Measurements from ENCODE around the gene PTPRD. TPM values are rescaled to one million over a fixed set of nuclear protein-coding genes. Genes with fewer than 3 reads are reported as not detected.

The PTPRD gene
- total RNA-seq, 1 donor from 2014 or later, result 30.8 TPM

- H3K9me3 ChIP-seq, result no peaks in the 10 kb centered on the region
- no peaks in the 10 kb centered on the region for H3K4me1 ChIP-seq
- no peaks in the 10 kb centered on the region for H3K27me3 ChIP-seq
- no peaks in the 10 kb centered on the region for H3K36me3 ChIP-seq
- H3K4me3 ChIP-seq, result no peak overlapping the region
- TF ChIP-seq CTCF (IDR thresholded peaks at IDR 0.05), result no peak
- ATAC-seq (peak; percentile 61), DNase-seq (no peak)
- H3K27ac ChIP-seq, result no peak overlapping the region
- intact Hi-C loops (cut with DNase I), result no loop called here
Measured at GRCh38 chr9:8961186-8961851, 1651.5 kb downstream of the PTPRD start.

- Histone ChIP-seq H3K27ac (no peak overlapping the region), H3K27me3 (no peaks in the 10 kb centered on the region), H3K9me3 (no peaks in the 10 kb centered on the region), H3K36me3 (no peaks in the 10 kb centered on the region), H3K4me3 (no peak overlapping the region), H3K4me1 (no peaks in the 10 kb centered on the region)
- DNase-seq (no peak), ATAC-seq (no peak)
- intact Hi-C loops (cut with DNase I), result no loop called here
- no peak for TF ChIP-seq CTCF (IDR thresholded peaks at IDR 0.05)
Measured at GRCh38 chr9:8960254-8960653, 1652.5 kb downstream of the PTPRD start.

- no peak for ATAC-seq
- no peak for DNase-seq
Measured at GRCh38 chr9:8958358-8958757, 1654.4 kb downstream of the PTPRD start.

GRCh38 chr9:8955315-8955714 lies 1657.5 kb downstream of the PTPRD start:
- ATAC-seq, result no peak
- Histone ChIP-seq H3K4me3 (no peak overlapping the region), H3K9me3 (no peaks in the 10 kb centered on the region), H3K36me3 (no peaks in the 10 kb centered on the region), H3K27ac (no peak overlapping the region), H3K4me1 (no peaks in the 10 kb centered on the region), H3K27me3 (no peaks in the 10 kb centered on the region)
- intact Hi-C loops (cut with DNase I), result no loop called here
- no peak for DNase-seq
- TF ChIP-seq CTCF (IDR thresholded peaks at IDR 0.05), result no peak

More at GRCh38 chr9:8958358-8958757, 1654.4 kb downstream of the PTPRD start:
- no peak for TF ChIP-seq CTCF (IDR thresholded peaks at IDR 0.05)
- H3K36me3 ChIP-seq, result no peaks in the 10 kb centered on the region
- no peaks in the 10 kb centered on the region for H3K9me3 ChIP-seq
- H3K4me3 ChIP-seq, result no peak overlapping the region
- H3K27me3 ChIP-seq, result no peaks in the 10 kb centered on the region
- no peaks in the 10 kb centered on the region for H3K4me1 ChIP-seq
- no peak overlapping the region for H3K27ac ChIP-seq
- intact Hi-C loops (cut with DNase I), result no loop called here

- DNase-seq (no peak), ATAC-seq (no peak)
- H3K9me3 ChIP-seq, result no peaks in the 10 kb centered on the region
- intact Hi-C loops (cut with DNase I), result no loop called here
- H3K36me3 ChIP-seq, result no peaks in the 10 kb centered on the region
- TF ChIP-seq CTCF (IDR thresholded peaks at IDR 0.05), result no peak
- no peak overlapping the region for H3K27ac ChIP-seq
- no peak overlapping the region for H3K4me3 ChIP-seq
- no peaks in the 10 kb centered on the region for H3K4me1 ChIP-seq
- H3K27me3 ChIP-seq, result no peaks in the 10 kb centered on the region
Measured at GRCh38 chr9:8946461-8946860, 1666.3 kb downstream of the PTPRD start.

GRCh38 chr9:8943392-8943791 lies 1669.4 kb downstream of the PTPRD start:
- Histone ChIP-seq H3K4me1 (no peaks in the 10 kb centered on the region), H3K27ac (no peak overlapping the region), H3K27me3 (no peaks in the 10 kb centered on the region), H3K4me3 (no peak overlapping the region), H3K36me3 (no peaks in the 10 kb centered on the region), H3K9me3 (no peaks in the 10 kb centered on the region)
- intact Hi-C loops (cut with DNase I), result no loop called here
- no peak for DNase-seq
- no peak for TF ChIP-seq CTCF (IDR thresholded peaks at IDR 0.05)
- no peak for ATAC-seq
